GM06990 (cell line): ENCODE measurements around the gene RB1.

Source experiments
- DNase-seq: peaks from one replicate; pipeline ENCODE4 v3.0.0-alpha.2; 2011; ENCODE audit not compliant: insufficient read length; ENCODE audit errors: extremely low read depth
- H3K27me3 ChIP-seq: replicated peaks from 2 replicates; pipeline ENCODE4 v1.6.0; 2011; ENCODE audit warnings: low read length; ENCODE audit not compliant: control insufficient read depth, insufficient read depth
- H3K36me3 ChIP-seq: 2 replicates; pipeline ENCODE4 v1.5.1; 2011; ENCODE audit warnings: low read length; ENCODE audit not compliant: control insufficient read depth, insufficient read depth
- H3K4me3 ChIP-seq: replicated peaks from 2 replicates; pipeline ENCODE4 v1.5.1; 2011; ENCODE audit warnings: low read depth, mild to moderate bottlenecking, control low read depth, low read length
- CTCF ChIP-seq: IDR thresholded peaks from 2 replicates; pipeline ENCODE4 v1.5.1; 2011; ENCODE audit warnings: low read length, control low read depth, mild to moderate bottlenecking, inconsistent platforms; ENCODE audit not compliant: insufficient read depth, poor library complexity, severe bottlenecking

The RB1 gene

GRCh38 chr13:48475230-48475629, 171.7 kb downstream of the RB1 start:
- H3K27me3 ChIP-seq, result no peaks in the 10 kb centered on the region
- H3K36me3 ChIP-seq, result peaks cover 1% of the 10 kb centered on the region
- H3K4me3 ChIP-seq, result no peak overlapping the region
- TF ChIP-seq CTCF, result no peak
- no peak for DNase-seq

- Histone ChIP-seq H3K27me3 (no peaks in the 10 kb centered on the region), H3K4me3 (no peak overlapping the region; the same call in 1 of the 2 replicates), H3K36me3 (peaks cover 1% of the 10 kb centered on the region)
- DNase-seq, result no peak
- TF ChIP-seq CTCF, result no peak
These were observed 172.7 kb downstream of the RB1 start for GRCh38 chr13:48476215-48476614.

DNA sequence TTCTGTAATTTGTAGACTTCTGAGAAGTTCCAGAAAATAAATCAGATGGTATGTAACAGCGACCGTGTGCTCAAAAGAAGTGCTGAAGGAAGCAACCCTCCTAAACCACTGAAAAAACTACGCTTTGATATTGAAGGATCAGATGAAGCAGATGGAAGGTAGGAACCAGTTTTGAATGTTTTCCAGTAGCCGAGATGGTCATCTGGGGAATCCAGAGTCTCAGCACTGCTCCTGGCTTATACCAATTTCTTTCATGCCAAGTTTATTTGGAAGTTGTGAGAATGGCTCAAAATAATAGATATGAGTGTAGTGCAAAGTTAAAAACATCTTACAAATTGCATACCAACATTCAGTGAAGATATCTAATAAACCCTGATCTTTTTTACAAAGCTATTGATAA, 173.1 kb downstream of the RB1 start:
- no peak overlapping the region for H3K4me3 ChIP-seq
- H3K27me3 ChIP-seq, result no peaks in the 10 kb centered on the region
- DNase-seq, result no peak
- TF ChIP-seq CTCF, result no peak
- peaks cover 1% of the 10 kb centered on the region for H3K36me3 ChIP-seq

- TF ChIP-seq CTCF, result no peak
- DNase-seq, result no peak
- peak overlapping the region; percentile 6 for H3K4me3 ChIP-seq
- peaks cover 1% of the 10 kb centered on the region for H3K36me3 ChIP-seq
- no peaks in the 10 kb centered on the region for H3K27me3 ChIP-seq
These were observed 173.8 kb downstream of the RB1 start for GRCh38 chr13:48477191-48477855.

- no peak for DNase-seq
- peaks cover 1% of the 10 kb centered on the region for H3K36me3 ChIP-seq
- no peaks in the 10 kb centered on the region for H3K27me3 ChIP-seq
These were observed 174.8 kb downstream of the RB1 start for GRCh38 chr13:48478391-48478790.

More at GRCh38 chr13:48478391-48478790, 174.8 kb downstream of the RB1 start:
- H3K4me3 ChIP-seq, result no peak overlapping the region
- no peak for TF ChIP-seq CTCF
